ENCODE measurements around the gene H1-8.

Gene H1-8

GRCh38 chr3:129522953-129523352 is 20.0 kb upstream of the H1-8 start:
- no peak for DNase-seq (ENCODE audit: low read depth)
- H3K4me3 ChIP-seq (ENCODE audit: control insufficient read depth, low read depth, low read length): no peak overlapping the region
- TF ChIP-seq CTCF (conservative IDR thresholded peaks at IDR 0.05; ENCODE audit: control insufficient read depth, insufficient read depth, low read depth, low read length): no peak

- H3K4me3 ChIP-seq (ENCODE audit: control insufficient read depth, low read depth, low read length): no peak overlapping the region
- DNase-seq (ENCODE audit: low read depth): no peak
- no peak for TF ChIP-seq CTCF (conservative IDR thresholded peaks at IDR 0.05; ENCODE audit: control insufficient read depth, insufficient read depth, low read depth, low read length)
Observed at GRCh38 chr3:129524081-129524480, 18.9 kb upstream of the H1-8 start.

GRCh38 chr3:129525341-129525968 is 17.5 kb upstream of the H1-8 start:
- TF ChIP-seq CTCF (conservative IDR thresholded peaks at IDR 0.05; ENCODE audit: control insufficient read depth, insufficient read depth, low read depth, low read length): no peak
- DNase-seq (ENCODE audit: low read depth): peak; percentile 75
- H3K4me3 ChIP-seq (ENCODE audit: control insufficient read depth, low read depth, low read length): no peak overlapping the region

- H3K4me3 ChIP-seq (ENCODE audit: control insufficient read depth, low read depth, low read length): no peak overlapping the region
- no peak for TF ChIP-seq CTCF (conservative IDR thresholded peaks at IDR 0.05; ENCODE audit: control insufficient read depth, insufficient read depth, low read depth, low read length)
- DNase-seq (ENCODE audit: low read depth): no peak
Observed at GRCh38 chr3:129526121-129526900, 16.7 kb upstream of the H1-8 start.

GRCh38 chr3:129527262-129527661 is 15.7 kb upstream of the H1-8 start:
- DNase-seq (ENCODE audit: low read depth): no peak
- TF ChIP-seq CTCF (conservative IDR thresholded peaks at IDR 0.05; ENCODE audit: control insufficient read depth, insufficient read depth, low read depth, low read length): no peak
- H3K4me3 ChIP-seq (ENCODE audit: control insufficient read depth, low read depth, low read length): no peak overlapping the region

GRCh38 chr3:129528589-129529100 is 14.3 kb upstream of the H1-8 start, which contains the start of gene RHO:
Gene RHO, plus strand, starts transcription at chr3:129528639. Its CDS starts 95 bp downstream, at chr3:129528734.
- no peak within 1 kb of the TSS for H3K4me3 ChIP-seq (ENCODE audit: control insufficient read depth, low read depth, low read length)
- no peak for TF ChIP-seq CTCF (conservative IDR thresholded peaks at IDR 0.05; ENCODE audit: control insufficient read depth, insufficient read depth, low read depth, low read length)
- no peak for DNase-seq (ENCODE audit: low read depth)
